HepG2 (cell line): ENCODE results near the gene PLCG2. TPM values are rescaled to one million over a fixed set of nuclear protein-coding genes. Genes with fewer than 3 reads are reported as not detected.

Experiments used
- BORCS8-MEF2B ChIP-seq: sonication (generic); formaldehyde crosslinking; IDR thresholded peaks from 2 replicates; pipeline ENCODE4 v1.8.0; 2022; ENCODE audit warnings: mild to moderate bottlenecking, missing genetic modification reagents
- FOXM1 ChIP-seq: sonication (generic); formaldehyde crosslinking; IDR thresholded peaks from 2 replicates; pipeline ENCODE4 v1.5.0; 2020; ENCODE audit warnings: missing genetic modification reagents
- HCFC1 ChIP-seq: fragments of 150-350 bp; IDR thresholded peaks from 2 replicates; pipeline ENCODE4 v1.6.1; 2014; ENCODE audit warnings: low read depth, low read length
- IKZF1 ChIP-seq: fragments of 450-650 bp; IDR thresholded peaks from 2 replicates; pipeline ENCODE4 v1.7.1; 2016
- MTF2 ChIP-seq: sonication (generic); formaldehyde crosslinking; IDR thresholded peaks from 2 replicates; pipeline ENCODE4 v1.5.0; 2020; ENCODE audit warnings: missing genetic modification reagents, borderline replicate concordance
- NKX3-1 ChIP-seq: sonication (generic); formaldehyde crosslinking; IDR thresholded peaks from 2 replicates; pipeline ENCODE4 v1.5.0; 2020; ENCODE audit warnings: missing genetic modification reagents
- PHB2 ChIP-seq: fragments of 450-650 bp; IDR thresholded peaks from 2 replicates; pipeline ENCODE4 v1.6.1; 2018; ENCODE audit not compliant: partially characterized antibody
- SALL2 ChIP-seq: sonication (generic); formaldehyde crosslinking; IDR thresholded peaks from 2 replicates; pipeline ENCODE4 v1.8.1; 2023; ENCODE audit warnings: mild to moderate bottlenecking, missing genetic modification reagents, inconsistent platforms
- SMAD9 ChIP-seq: sonication (generic); formaldehyde crosslinking; IDR thresholded peaks from 2 replicates; pipeline ENCODE4 v1.5.1; 2020; ENCODE audit warnings: mild to moderate bottlenecking, missing genetic modification reagents
- SMARCE1 ChIP-seq: fragments of 450-650 bp; IDR thresholded peaks from 2 replicates; pipeline ENCODE4 v1.6.1; 2017; ENCODE audit warnings: borderline replicate concordance
- TCF7L2 ChIP-seq: IDR thresholded peaks from 2 replicates; pipeline ENCODE4 v1.6.1; 2011; ENCODE audit warnings: mild to moderate bottlenecking, low read depth, low read length, moderate library complexity
- ZNF274 ChIP-seq: sonication (generic); formaldehyde crosslinking; IDR thresholded peaks from 2 replicates; pipeline ENCODE4 v1.5.1; 2020; ENCODE audit warnings: mild to moderate bottlenecking, missing genetic modification reagents
- ZNF333 ChIP-seq: sonication (generic); formaldehyde crosslinking; IDR thresholded peaks from 2 replicates; pipeline ENCODE4 v1.4.0; 2020; ENCODE audit warnings: mild to moderate bottlenecking, missing genetic modification reagents, borderline replicate concordance
- ZNF382 ChIP-seq: sonication (generic); formaldehyde crosslinking; IDR thresholded peaks from 2 replicates; pipeline ENCODE4 v1.5.0; 2020; ENCODE audit warnings: missing genetic modification reagents, mild to moderate bottlenecking, borderline replicate concordance
- ZNF546 ChIP-seq: sonication (generic); formaldehyde crosslinking; conservative IDR thresholded peaks from 2 replicates; pipeline ENCODE4 v1.8.1; 2023; ENCODE audit warnings: mild to moderate bottlenecking, missing genetic modification reagents
- ZNF660 ChIP-seq: sonication (generic); formaldehyde crosslinking; IDR thresholded peaks from 2 replicates; pipeline ENCODE4 v1.5.1; 2020; ENCODE audit warnings: mild to moderate bottlenecking, low read depth, missing genetic modification reagents, borderline replicate concordance
- ZNF879 ChIP-seq: sonication (generic); formaldehyde crosslinking; IDR thresholded peaks from 2 replicates; pipeline ENCODE4 v1.8.1; 2023; ENCODE audit warnings: missing genetic modification reagents
- ZSCAN29 ChIP-seq: sonication (generic); formaldehyde crosslinking; conservative IDR thresholded peaks from 2 replicates; pipeline ENCODE4 v1.4.0; 2020; ENCODE audit warnings: mild to moderate bottlenecking, missing genetic modification reagents
- polyA plus RNA-seq, 8 experiments: library from polyadenylated mRNA; depleted of rRNA in 3 of 8; stranded (reverse) in 7 of 8; unstranded in 1 of 8; fragments of >200 nt; fragmentation: Illumina TruSeq in 4 of 8; extraction: Trizol in 4 of 8; gene quantifications; 2 replicates each; pipeline versions ENCODE4 v1.2.1 to v1.2.3, GENCODE V29; 2011 to 2016; ENCODE audit warnings: low read depth in 4 of 8, missing spikeins in 1 of 8, mixed read lengths in 1 of 8; ENCODE audit not compliant: insufficient read depth in 1 of 8
- total RNA-seq, 5 experiments: library from RNA; depleted of rRNA; stranded (reverse); fragments of >200 nt; fragmentation: Illumina TruSeq; extraction: Trizol; gene quantifications; 2 replicates each; pipeline ENCODE4 v1.2.3, GENCODE V29; 2016; ENCODE audit warnings: low read depth in 1 of 5
- TF ChIP-seq, protein P1 (sequence below), 2 experiments: sonication (generic) in 1 of 2; formaldehyde crosslinking in 1 of 2; IDR thresholded peaks; 2 replicates each; pipeline versions ENCODE4 v1.6.1 to v1.9.0; 2014 to 2022; ENCODE audit warnings: antibody characterized with exemption in 1 of 2, borderline replicate concordance in 1 of 2, inconsistent platforms in 1 of 2, low read depth in 1 of 2, missing genetic modification reagents in 1 of 2
- TF ChIP-seq, protein P2 (sequence below): sonication (generic); formaldehyde crosslinking; IDR thresholded peaks from 2 replicates; pipeline ENCODE4 v1.4.0; 2020; ENCODE audit warnings: missing genetic modification reagents

The PLCG2 gene
- total and polyA plus RNA-seq, 2 of the 13 experiments (the other 11 are each of a cell fraction or from before 2014, with no cell fraction given), result 0.13 to 0.18 TPM

DNA sequence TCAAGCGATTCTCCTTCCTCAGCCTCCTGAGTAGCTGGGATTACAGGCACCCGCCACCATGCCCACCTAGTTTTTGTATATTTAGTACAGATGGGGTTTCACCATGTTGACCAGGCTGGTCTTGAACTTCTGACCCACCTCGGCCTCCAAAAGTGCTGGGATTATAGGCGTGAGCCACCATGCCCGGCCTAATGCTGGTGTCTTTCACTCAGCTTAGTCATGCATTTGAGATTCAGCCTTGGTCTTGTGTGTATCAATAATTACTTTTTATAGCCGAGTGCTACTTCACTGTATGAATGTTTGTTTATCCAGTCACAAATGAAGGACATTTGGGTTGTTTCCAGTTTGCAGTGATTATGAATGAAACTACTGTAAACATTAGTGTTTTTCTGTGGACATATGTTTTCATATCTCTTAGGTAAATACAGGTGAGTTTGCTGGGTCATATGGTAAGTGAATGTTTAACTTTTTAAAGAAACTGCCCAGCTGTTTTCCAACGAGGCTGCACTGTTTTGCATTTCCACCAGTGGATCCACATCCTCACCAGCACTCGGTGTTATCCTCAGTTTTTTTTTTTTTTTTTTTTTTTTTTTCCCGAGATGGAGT, 11.0 kb upstream of the PLCG2 start (continued):
- TF ChIP-seq, protein P1, sequence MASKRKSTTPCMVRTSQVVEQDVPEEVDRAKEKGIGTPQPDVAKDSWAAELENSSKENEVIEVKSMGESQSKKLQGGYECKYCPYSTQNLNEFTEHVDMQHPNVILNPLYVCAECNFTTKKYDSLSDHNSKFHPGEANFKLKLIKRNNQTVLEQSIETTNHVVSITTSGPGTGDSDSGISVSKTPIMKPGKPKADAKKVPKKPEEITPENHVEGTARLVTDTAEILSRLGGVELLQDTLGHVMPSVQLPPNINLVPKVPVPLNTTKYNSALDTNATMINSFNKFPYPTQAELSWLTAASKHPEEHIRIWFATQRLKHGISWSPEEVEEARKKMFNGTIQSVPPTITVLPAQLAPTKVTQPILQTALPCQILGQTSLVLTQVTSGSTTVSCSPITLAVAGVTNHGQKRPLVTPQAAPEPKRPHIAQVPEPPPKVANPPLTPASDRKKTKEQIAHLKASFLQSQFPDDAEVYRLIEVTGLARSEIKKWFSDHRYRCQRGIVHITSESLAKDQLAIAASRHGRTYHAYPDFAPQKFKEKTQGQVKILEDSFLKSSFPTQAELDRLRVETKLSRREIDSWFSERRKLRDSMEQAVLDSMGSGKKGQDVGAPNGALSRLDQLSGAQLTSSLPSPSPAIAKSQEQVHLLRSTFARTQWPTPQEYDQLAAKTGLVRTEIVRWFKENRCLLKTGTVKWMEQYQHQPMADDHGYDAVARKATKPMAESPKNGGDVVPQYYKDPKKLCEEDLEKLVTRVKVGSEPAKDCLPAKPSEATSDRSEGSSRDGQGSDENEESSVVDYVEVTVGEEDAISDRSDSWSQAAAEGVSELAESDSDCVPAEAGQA (IDR thresholded peaks at IDR 0.05; ENCODE audit: low read depth), result no peak
- TF ChIP-seq, protein P1 (CRISPR knock-in tag; IDR thresholded peaks at IDR 0.05; ENCODE audit: borderline replicate concordance), result 0 out of 2 replicates have a peak, but pooled peaks have one; percentile 56
- TF ChIP-seq SALL2 (CRISPR knock-in tag) (no peak), NKX3-1 (CRISPR knock-in tag) (peak; percentile 80), HCFC1 (no peak), MTF2 (CRISPR knock-in tag) (no peak), PHB2 (no peak), BORCS8-MEF2B (no peak), ZSCAN29 (peak; percentile 40; the same call in 1 of the 2 replicates), ZNF274 (CRISPR knock-in tag) (no peak; the same call in 1 of the 2 replicates), ZNF546 (CRISPR knock-in tag) (no peak), SMAD9 (CRISPR knock-in tag) (no peak), ZNF333 (CRISPR knock-in tag) (no peak), FOXM1 (CRISPR knock-in tag) (no peak), TCF7L2 (no peak), ZNF382 (CRISPR knock-in tag) (no peak), ZNF660 (no peak), ZNF879 (CRISPR knock-in tag) (no peak), SMARCE1 (no peak), IKZF1 (no peak)
- TF ChIP-seq, protein P2, sequence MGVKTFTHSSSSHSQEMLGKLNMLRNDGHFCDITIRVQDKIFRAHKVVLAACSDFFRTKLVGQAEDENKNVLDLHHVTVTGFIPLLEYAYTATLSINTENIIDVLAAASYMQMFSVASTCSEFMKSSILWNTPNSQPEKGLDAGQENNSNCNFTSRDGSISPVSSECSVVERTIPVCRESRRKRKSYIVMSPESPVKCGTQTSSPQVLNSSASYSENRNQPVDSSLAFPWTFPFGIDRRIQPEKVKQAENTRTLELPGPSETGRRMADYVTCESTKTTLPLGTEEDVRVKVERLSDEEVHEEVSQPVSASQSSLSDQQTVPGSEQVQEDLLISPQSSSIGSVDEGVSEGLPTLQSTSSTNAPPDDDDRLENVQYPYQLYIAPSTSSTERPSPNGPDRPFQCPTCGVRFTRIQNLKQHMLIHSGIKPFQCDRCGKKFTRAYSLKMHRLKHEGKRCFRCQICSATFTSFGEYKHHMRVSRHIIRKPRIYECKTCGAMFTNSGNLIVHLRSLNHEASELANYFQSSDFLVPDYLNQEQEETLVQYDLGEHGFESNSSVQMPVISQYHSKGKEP (CRISPR knock-in tag), result no peak
